Measurements from ENCODE around the gene VAMP3.

The VAMP3 gene

GRCh38 chr1:7821282-7821681 lies 50.2 kb downstream of the VAMP3 start:
- DNase-seq: no peak

DNA sequence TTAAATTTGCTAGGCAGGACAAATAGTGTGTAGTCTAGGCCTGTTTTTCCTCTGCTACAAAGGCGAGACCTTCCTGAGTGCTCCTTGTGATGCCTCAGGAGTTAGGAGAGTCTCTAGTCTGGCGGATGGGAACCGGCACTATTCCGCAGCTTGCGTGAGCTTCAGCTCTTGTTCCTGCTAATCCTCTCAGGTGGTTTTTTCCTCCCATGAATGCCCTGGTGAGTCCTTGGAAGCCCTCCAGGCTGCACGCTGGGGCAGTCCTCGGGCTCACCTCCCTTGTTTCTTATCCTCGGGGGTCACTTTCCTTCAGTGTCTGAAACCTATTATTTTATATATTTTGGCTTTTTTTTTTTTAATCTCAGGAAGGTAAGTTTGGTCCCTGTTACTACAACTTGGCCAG lies 53.6 kb downstream of the VAMP3 start:
- no peak for DNase-seq

GRCh38 chr1:7826363-7826762 lies 55.3 kb downstream of the VAMP3 start:
- DNase-seq: no peak

- DNase-seq: peak; percentile 48
Measured at GRCh38 chr1:7827126-7827955, 56.2 kb downstream of the VAMP3 start.

Measured in hematopoietic multipotent progenitor cell treated with erythropoietin and hydrocortisone succinate and interleukin-3 and kit ligand, for 6 days (in vitro differentiated cells).